NCI-H1417 (cell line): ENCODE results near the gene FAM186B.
"Not testable (repeated sequence)": the region's sequence is repeated elsewhere in the genome, so short reads cannot be mapped to it uniquely, and the experiment has no call there.

Experiments
- DNase-seq, 3 experiments: peaks; one replicate each; lab custom pipeline; 2025; lab: John Stamatoyannopoulos, UW

Gene FAM186B

GRCh38 chr12:49635656-49636055 lies 30.2 kb upstream of the FAM186B start:
- no peak for DNase-seq

- DNase-seq, result no peak
Measured at GRCh38 chr12:49635036-49635435, 29.6 kb upstream of the FAM186B start.

DNA sequence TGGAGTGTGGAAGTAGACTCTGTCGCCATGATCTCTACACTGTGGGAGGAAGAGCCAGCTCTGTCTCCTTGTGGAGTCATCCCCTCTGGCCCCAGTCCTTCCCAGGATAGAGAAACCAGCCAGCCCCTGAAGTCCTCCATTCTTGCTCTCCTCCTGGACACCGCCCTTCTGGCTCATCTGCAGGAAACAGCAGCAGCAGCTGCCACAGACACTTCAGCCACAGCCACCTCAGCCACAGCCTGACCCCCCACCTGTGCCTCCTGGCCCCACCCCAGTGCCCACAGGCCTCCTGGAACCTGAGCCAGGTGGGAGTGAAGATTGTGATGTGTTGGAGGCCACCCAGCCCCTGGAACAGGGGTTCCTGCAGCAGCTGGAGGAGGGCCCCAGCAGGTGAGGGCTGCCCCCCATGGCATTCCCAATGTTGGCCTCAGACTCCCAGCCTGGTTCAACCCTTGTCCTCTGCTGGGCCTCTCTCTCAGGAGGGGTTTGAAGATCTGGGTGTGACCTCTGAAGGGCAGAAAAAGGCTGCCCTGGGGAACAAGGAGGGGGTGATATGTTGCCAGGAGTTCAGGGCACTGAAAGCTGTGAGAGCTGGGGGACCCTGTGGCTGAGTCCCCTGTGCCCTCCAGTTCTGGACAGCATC lies 28.4 kb upstream of the FAM186B start:
- no peak for DNase-seq

- DNase-seq, result no peak
Measured at GRCh38 chr12:49632986-49633702, 27.7 kb upstream of the FAM186B start.

- DNase-seq, result no peak
Measured at GRCh38 chr12:49632401-49632800, 27.0 kb upstream of the FAM186B start.

- no peak for DNase-seq
Measured at GRCh38 chr12:49631336-49631907, 26.0 kb upstream of the FAM186B start.

- DNase-seq, result no peak
Measured at GRCh38 chr12:49627752-49628360, 22.4 kb upstream of the FAM186B start.

GRCh38 chr12:49626836-49627235 lies 21.4 kb upstream of the FAM186B start:
- no peak for DNase-seq

DNA sequence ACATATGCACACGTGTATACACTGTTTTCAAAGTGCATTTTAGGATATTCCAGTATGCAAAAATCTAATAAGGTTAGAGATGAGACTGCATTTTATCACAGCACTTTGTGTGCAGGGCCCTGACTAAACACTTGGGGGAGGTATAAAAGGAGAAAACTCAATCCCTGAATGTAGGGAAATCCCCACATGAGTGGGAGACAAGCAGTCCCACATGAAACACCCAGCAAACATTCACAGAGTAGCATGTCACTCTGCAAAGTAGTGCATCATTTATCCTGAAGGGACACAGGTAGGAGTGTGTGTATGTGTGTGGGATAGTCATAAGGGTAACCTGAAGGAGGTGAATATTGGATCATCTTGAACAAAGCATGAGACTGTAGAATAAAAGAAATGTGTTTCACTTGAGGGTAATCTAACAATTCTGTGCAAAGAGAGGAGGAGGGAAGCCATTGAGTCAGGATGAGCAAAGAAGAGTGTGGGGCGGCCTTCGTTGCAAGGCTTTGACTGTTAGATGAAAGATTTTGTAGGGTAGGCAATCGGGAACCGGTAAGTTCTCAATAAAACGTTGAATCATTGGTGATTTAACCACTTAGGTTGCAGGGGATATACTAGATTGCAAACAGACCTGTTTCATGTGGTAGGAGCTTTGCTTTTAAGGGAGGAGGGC lies 20.9 kb upstream of the FAM186B start:
- DNase-seq, result no peak

GRCh38 chr12:49624921-49625577 lies 19.6 kb upstream of the FAM186B start:
- no peak for DNase-seq

GRCh38 chr12:49623142-49623904 lies 17.9 kb upstream of the FAM186B start, which contains the start of gene PRPF40B:
TSS of gene PRPF40B (plus strand) at chr12:49623561. CDS start at chr12:49623591, 30 bp downstream.
- DNase-seq, result peak; percentile 93 to 98 (median 95)

DNA sequence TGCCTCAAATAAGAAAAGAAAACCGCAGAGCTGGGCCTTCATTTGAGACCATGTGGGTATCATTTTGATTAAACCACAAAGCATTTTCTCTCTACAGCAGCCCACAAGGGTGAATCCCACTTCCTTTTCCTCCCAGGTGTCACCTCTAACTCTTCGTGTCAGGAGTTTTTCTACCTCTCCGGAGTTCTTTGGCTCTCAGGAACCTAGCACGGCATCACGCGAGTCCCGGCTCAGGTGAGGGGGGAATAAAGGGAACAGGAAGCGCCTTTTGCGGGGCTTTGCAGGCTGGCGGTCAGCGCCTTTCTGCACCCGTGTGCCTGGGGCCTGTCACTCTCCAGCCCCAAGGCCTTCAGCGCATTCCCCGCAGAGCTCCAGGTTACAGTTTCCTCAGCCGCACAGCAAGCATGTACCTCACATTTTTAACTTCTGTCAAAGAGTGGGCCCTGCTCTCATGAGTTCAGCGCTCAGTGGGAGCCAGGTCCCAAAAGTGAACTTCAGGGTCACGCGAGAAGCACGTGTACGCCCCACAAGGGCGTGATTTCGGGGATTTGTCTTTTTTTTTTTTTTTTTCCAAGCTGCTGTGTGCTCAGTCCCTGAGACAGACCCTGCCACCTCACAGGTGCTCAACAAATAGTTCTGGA lies 17.2 kb upstream of the FAM186B start:
- DNase-seq, result peak; percentile 42 to 70 (median 65)

DNA sequence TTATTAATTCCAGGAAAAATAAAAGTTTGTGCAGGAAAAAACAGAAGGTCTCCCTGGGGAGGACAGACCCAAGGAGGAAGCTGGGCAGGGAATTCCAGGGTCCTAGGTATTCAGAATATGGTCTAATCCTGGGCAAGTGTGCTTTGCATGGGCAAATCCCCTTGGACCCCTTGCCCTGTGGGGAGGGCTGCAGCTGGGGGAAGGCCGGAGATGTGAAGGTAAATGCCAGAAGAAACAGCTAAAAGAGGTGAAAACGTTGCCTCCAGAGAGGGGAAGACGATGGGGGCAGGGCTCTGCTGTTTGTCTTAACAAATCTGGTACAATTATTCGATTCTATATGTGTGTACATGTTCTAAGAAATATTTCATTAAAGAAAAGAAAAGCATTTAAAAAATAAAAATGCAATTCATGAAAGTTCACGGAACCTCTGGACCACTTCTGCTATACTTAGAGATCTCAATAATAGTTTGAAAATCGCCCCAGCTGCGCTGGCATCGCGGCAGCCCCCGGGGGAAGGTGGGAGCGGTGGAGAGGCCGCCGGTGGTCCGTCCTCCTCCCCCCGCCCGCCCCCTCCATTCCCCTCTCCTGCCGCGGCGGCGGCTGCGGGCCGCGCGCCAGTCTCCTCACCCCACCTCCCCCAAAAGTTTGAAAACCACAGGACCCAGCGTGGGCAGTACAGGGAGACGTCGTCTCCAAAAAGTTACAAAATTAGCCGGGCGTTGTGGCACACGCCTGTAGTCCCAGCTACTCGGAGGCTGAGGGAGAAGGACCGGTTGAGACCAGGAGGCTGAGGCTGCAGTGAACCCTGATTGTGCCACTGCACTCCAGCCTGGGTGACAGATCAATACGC lies 16.4 kb upstream of the FAM186B start:
- no peak for DNase-seq

DNA sequence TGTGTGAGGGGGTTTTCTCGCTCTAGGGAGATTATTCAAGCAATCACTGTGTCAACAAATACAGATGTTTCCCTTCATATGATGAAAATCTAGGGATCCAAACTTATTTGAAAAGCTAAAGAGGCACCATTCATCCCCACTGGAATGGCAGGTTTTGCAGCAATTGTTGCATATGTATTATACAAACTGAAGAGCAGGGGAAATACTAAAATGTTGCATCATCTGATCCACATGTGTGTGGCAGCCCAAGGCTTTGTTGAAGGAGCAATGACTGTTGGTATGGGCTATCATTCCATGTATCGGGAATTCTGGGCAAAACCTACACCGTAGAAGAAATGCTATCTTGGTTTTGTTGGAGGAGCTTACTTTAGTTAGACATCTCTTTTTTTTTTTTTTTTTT lies 13.8 kb upstream of the FAM186B start:
- DNase-seq, result peak in 1 of 3 experiments; percentile 22

DNA sequence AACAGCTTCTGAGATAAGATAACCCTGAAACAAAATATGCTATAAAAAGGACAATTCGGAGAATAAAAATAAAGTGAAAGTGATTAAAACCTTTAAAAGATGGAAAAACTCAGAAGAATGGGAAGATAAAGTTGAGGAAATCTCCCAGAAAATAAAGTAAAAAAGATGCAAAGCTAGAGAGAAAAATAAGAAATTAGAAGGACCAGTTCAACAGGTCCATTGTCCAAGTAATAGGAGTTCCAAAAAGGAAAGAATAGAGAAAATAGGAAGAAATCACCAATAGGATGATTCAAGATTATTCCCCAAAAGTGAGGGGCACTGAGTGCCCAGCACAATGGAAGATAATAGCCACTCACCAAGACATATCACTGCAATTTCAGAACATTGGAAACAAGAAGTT lies 13.1 kb upstream of the FAM186B start:
- DNase-seq, result no peak

DNA sequence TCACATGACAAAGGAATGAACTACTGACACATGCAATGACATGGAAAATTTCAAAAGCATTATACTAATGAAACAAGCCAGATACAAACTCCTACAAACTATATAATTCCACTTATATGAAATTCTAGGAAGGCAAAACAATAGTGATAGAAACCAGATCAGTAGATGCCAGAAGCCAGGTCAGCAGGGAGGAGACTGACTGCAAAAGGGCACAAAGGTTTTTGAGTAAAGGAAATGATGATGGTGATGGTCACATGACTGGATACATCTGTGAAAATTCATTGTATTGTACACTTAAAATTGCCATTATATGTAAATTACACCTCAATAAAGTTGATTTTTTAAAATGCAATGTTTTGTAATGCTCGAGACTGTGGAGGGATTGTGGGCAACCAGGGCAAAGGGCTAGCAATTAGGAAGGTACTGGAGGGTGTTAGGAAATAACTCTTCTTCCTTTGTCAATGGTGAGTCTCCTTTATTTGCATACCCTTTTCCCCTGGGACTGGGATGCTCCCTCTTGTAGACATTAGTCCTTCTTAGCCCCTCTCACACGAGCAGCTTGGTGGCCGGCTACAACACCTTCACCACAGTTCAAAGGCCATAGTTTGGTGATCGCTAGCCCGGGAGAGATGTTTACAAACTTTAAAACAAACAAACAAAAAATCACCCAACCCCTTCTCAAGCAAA lies 11.2 kb upstream of the FAM186B start:
- DNase-seq, result no peak

DNA sequence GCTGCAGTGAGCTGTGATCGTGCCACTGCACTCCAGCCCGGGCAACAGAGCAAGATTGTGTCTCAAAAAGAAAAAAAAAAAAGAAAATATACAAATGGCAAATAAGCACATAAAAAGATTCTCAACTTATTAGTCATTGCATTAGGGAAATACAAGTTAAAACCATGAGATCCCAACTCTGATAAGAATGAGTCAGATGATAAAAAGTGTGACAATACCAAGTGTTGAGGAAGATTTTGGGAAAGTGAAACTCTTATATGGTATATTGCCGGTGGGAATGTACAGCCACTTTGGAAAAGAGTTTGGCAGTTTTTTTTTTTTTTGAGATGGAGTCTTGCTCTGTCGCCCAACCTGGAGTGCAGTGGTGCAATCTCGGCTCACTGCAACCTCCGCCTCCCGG lies 10.3 kb upstream of the FAM186B start:
- no peak for DNase-seq

DNA sequence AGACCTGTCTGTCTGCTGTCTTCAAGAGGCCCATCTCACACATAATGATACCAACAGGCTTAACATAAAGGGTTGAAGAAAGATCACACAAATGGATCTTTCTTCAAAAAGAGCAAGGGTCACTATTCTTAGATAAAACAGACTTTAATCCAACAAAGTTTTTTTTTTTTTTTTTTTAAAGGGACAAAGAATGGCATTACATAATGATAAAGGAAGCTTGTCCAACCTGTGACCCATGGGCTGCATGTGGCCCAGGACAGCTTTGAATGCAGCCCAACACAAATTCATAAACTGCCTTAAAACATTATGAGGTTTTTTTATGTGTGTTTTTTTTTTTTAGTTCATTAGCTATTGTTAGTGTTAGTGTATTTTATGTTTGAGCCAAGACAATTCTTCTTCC lies 6.8 kb upstream of the FAM186B start:
- no peak for DNase-seq

DNA sequence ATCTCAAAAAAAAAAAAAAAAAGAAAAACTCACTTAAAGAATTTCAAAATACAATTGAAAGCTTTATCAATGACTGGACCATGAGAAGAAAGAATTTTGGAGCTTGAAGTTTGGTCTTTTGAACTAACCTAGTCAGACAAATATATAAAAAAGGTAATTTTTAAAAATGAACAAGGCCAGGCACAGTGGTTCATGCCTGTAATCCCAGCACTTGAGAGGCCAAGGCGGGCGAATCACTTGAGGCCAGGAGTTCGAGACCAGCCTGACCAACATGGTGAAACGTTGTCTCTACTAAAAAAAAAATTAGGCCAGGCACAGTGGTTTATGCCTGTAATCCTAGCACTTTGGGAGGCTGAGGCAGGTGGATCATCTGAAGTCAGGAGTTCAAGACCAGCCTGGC lies 5.3 kb upstream of the FAM186B start:
- DNase-seq, result not testable (repeated sequence)
